Lower leg skin (tissue), 3 donors: ENCODE data around the gene FOXK1.

ENCODE experiments used
- POLR2A ChIP-seq, 2 donors: fragments of 450-650 bp; IDR thresholded peaks; one replicate each; pipeline ENCODE4 v1.6.1; 2016 to 2017; ENCODE audit warnings: antibody characterized with exemption in 2 of 2, mild to moderate bottlenecking in 1 of 2, moderate library complexity in 1 of 2
- TF ChIP-seq, protein P1 (sequence below), 3 donors: fragments of 450-650 bp; IDR thresholded peaks; one replicate each; pipeline ENCODE4 v1.5.1; 2016; ENCODE audit warnings: antibody characterized with exemption in 3 of 3, mild to moderate bottlenecking in 3 of 3, moderate library complexity in 2 of 3

DNA sequence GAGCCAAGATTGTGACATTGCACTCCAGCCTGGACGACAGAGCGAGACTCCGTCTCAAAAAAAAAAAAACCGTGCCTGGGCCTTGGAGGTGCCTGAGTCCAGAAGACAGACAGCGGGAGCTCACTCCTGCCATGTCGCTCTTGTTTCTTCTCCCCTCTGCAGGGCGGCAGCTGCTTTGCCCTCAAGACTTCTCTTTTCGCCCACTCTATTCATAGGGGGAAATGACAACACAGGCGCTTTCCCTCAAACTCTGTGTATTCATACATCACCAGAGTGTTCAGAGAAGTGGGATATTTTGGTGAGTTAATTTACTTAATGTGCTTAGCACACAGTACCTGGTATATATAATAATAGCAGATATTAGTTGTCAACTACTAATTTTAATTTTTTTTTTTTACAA lies 44.5 kb downstream of the FOXK1 start:
- TF ChIP-seq, protein P1, sequence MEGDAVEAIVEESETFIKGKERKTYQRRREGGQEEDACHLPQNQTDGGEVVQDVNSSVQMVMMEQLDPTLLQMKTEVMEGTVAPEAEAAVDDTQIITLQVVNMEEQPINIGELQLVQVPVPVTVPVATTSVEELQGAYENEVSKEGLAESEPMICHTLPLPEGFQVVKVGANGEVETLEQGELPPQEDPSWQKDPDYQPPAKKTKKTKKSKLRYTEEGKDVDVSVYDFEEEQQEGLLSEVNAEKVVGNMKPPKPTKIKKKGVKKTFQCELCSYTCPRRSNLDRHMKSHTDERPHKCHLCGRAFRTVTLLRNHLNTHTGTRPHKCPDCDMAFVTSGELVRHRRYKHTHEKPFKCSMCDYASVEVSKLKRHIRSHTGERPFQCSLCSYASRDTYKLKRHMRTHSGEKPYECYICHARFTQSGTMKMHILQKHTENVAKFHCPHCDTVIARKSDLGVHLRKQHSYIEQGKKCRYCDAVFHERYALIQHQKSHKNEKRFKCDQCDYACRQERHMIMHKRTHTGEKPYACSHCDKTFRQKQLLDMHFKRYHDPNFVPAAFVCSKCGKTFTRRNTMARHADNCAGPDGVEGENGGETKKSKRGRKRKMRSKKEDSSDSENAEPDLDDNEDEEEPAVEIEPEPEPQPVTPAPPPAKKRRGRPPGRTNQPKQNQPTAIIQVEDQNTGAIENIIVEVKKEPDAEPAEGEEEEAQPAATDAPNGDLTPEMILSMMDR (IDR thresholded peaks at IDR 0.05), result no peak
- no peak for TF ChIP-seq POLR2A (IDR thresholded peaks at IDR 0.05)
